ENCODE data around the gene EBI3. TPM values are rescaled to one million over a fixed set of nuclear protein-coding genes. Genes with fewer than 3 reads are reported as not detected.
"Not testable (repeated sequence)": the region's sequence is repeated elsewhere in the genome, so short reads cannot be mapped to it uniquely, and the experiment has no call there.

EBI3 gene
- total RNA-seq, 2 donors from 2014 or later, result 3.0 to 5.7 TPM

GRCh38 chr19:4279530-4280422 lies 50.5 kb downstream of the EBI3 start:
- H3K4me3 ChIP-seq, result peak overlapping the region; percentile 13 to 30

GRCh38 chr19:4284176-4284958 lies 55.0 kb downstream of the EBI3 start:
- H3K4me1 ChIP-seq (replicated peaks), result no peaks in the 10 kb centered on the region
- TF ChIP-seq POLR2AphosphoS5 (IDR thresholded peaks at IDR 0.05) (no peak), POLR2A (IDR thresholded peaks at IDR 0.05) (no peak), CTCF (IDR thresholded peaks at IDR 0.05) (no peak)
- H3K27ac ChIP-seq, result no peak overlapping the region
- no peaks in the 10 kb centered on the region for H3K36me3 ChIP-seq
- H3K4me3 ChIP-seq, result no peak overlapping the region
- peaks cover 12% of the 10 kb centered on the region for H3K27me3 ChIP-seq (replicated peaks; ENCODE audit: insufficient read depth)
- intact Hi-C loops (cut with DNase I), result no loop called here
- no peak for DNase-seq (ENCODE audit: low spot score)
- H3K9me3 ChIP-seq, result no peaks in the 10 kb centered on the region
- WGBS, result 38% methylated on average over 20 of the region's 20 CpGs

More at GRCh38 chr19:4279530-4280422, 50.5 kb downstream of the EBI3 start:
- Histone ChIP-seq H3K4me1 (replicated peaks) (no peaks in the 10 kb centered on the region), H3K27me3 (replicated peaks; ENCODE audit: insufficient read depth) (peaks cover 14% of the 10 kb centered on the region), H3K27ac (no peak overlapping the region), H3K36me3 (no peaks in the 10 kb centered on the region), H3K9me3 (no peaks in the 10 kb centered on the region)
- TF ChIP-seq CTCF (IDR thresholded peaks at IDR 0.05) (no peak), POLR2A (IDR thresholded peaks at IDR 0.05) (no peak), POLR2AphosphoS5 (IDR thresholded peaks at IDR 0.05) (no peak)
- no peak for DNase-seq (ENCODE audit: low spot score)
- 3% methylated on average over 55 of the region's 71 CpGs for WGBS
- intact Hi-C loops (cut with DNase I), result no loop called here

- Histone ChIP-seq H3K36me3 (no peaks in the 10 kb centered on the region), H3K9me3 (no peaks in the 10 kb centered on the region), H3K27me3 (replicated peaks; ENCODE audit: insufficient read depth) (peaks cover 7% of the 10 kb centered on the region), H3K27ac (no peak overlapping the region), H3K4me3 (no peak overlapping the region), H3K4me1 (replicated peaks) (no peaks in the 10 kb centered on the region)
- TF ChIP-seq POLR2AphosphoS5 (IDR thresholded peaks at IDR 0.05) (no peak), POLR2A (IDR thresholded peaks at IDR 0.05) (no peak), CTCF (IDR thresholded peaks at IDR 0.05) (no peak)
- intact Hi-C loops (cut with DNase I), result no loop called here
- 70% methylated on average over 6 of the region's 6 CpGs for WGBS
- DNase-seq (ENCODE audit: low spot score), result no peak
Observed at GRCh38 chr19:4284974-4285373, 55.7 kb downstream of the EBI3 start.

GRCh38 chr19:4286141-4286540 lies 56.8 kb downstream of the EBI3 start:
- H3K4me3 ChIP-seq; DNase-seq (ENCODE audit: low spot score); H3K4me1 ChIP-seq (replicated peaks); H3K9me3 ChIP-seq; H3K36me3 ChIP-seq; H3K27ac ChIP-seq; intact Hi-C loops (cut with DNase I); H3K27me3 ChIP-seq (replicated peaks; ENCODE audit: insufficient read depth): not testable (repeated sequence)
- 93% methylated on average over 4 of the region's 4 CpGs for WGBS

Other genes starting within 250 kb of the EBI3 start
- gene EEF2, start 244.1 kb upstream of the EBI3 start, total RNA-seq, result 1,000 to 10,000 TPM; 1,974 to 1,998 TPM
- 10 to 100 TPM; 25.3 to 70.0 TPM for gene PIAS4, start 221.8 kb upstream of the EBI3 start, total RNA-seq
- 10 to 100 TPM; 77.1 to 87.3 TPM for gene ZBTB7A, start 162.6 kb upstream of the EBI3 start, total RNA-seq
- 100 to 1,000 TPM; 104 to 145 TPM for gene MAP2K2, start 105.4 kb upstream of the EBI3 start, total RNA-seq
- not detected for gene CREB3L3, start 75.9 kb upstream of the EBI3 start, total RNA-seq
- 10 to 100 TPM; 23.5 to 37.3 TPM for gene SIRT6, start 47.0 kb upstream of the EBI3 start, total RNA-seq
- 10 to 100 TPM in 1 of 2 donors, 1 to 10 TPM in 1; 3.6 to 12.0 TPM for gene ANKRD24, start 46.8 kb upstream of the EBI3 start, total RNA-seq
- 10 to 100 TPM; 30.3 to 45.9 TPM for gene YJU2, start 17.6 kb downstream of the EBI3 start, total RNA-seq
- gene SHD, start 49.7 kb downstream of the EBI3 start, total RNA-seq, result 10 to 100 TPM in 1 of 2 donors, under 1 TPM in 1; 0.62 to 18.0 TPM
- gene TMIGD2, start 72.9 kb downstream of the EBI3 start, total RNA-seq, result not detected
- gene FSD1, start 75.1 kb downstream of the EBI3 start, total RNA-seq, result 1 to 10 TPM in 1 of 2 donors, not detected in 1; 6.4 TPM
- gene STAP2, start 109.3 kb downstream of the EBI3 start, total RNA-seq, result 100 to 1,000 TPM in 1 of 2 donors, 10 to 100 TPM in 1; 47.9 to 107 TPM
- gene MPND, start 114.0 kb downstream of the EBI3 start, total RNA-seq, result 10 to 100 TPM; 12.5 to 18.2 TPM
- gene SH3GL1, start 171.0 kb downstream of the EBI3 start, total RNA-seq, result 10 to 100 TPM; 35.4 to 54.7 TPM
- gene CHAF1A, start 173.1 kb downstream of the EBI3 start, total RNA-seq, result 10 to 100 TPM; 13.0 to 18.1 TPM
- 100 to 1,000 TPM in 1 of 2 donors, 10 to 100 TPM in 1; 82.7 to 199 TPM for gene UBXN6, start 228.3 kb downstream of the EBI3 start, total RNA-seq
- gene HDGFL2, start 242.8 kb downstream of the EBI3 start, total RNA-seq, result 10 to 100 TPM; 40.8 to 61.8 TPM